Stimulated activated naive CD4-positive, alpha-beta T cell treated with Interleukin-2 at 50 U/mL for 16 hours (primary cell): ENCODE results near the gene LRRC8D.
"Not testable (repeated sequence)": the region's sequence is repeated elsewhere in the genome, so short reads cannot be mapped to it uniquely, and the experiment has no call there.

Source experiments
- DNase-seq: peaks from one replicate; lab custom pipeline; 2025; lab: John Stamatoyannopoulos, UW

Gene LRRC8D

GRCh38 chr1:89962024-89962741 is 141.4 kb downstream of the LRRC8D start:
- no peak for DNase-seq

- DNase-seq, result no peak
Measured at GRCh38 chr1:89962742-89963075, 141.9 kb downstream of the LRRC8D start.

GRCh38 chr1:89965193-89965768 is 144.4 kb downstream of the LRRC8D start:
- DNase-seq, result no peak

- no peak for DNase-seq
Measured at GRCh38 chr1:89966656-89967055, 145.8 kb downstream of the LRRC8D start.

GRCh38 chr1:89971600-89971999 is 150.8 kb downstream of the LRRC8D start:
- DNase-seq, result no peak

GRCh38 chr1:89972024-89972423 is 151.2 kb downstream of the LRRC8D start:
- no peak for DNase-seq

- no peak for DNase-seq
Measured at GRCh38 chr1:89973471-89974127, 152.8 kb downstream of the LRRC8D start.

- DNase-seq, result no peak
Measured at GRCh38 chr1:89974256-89974655, 153.4 kb downstream of the LRRC8D start.

- no peak for DNase-seq
Measured at GRCh38 chr1:89974696-89975470, 154.1 kb downstream of the LRRC8D start.

GRCh38 chr1:89975540-89976125 is 154.8 kb downstream of the LRRC8D start:
- no peak for DNase-seq

- no peak for DNase-seq
Measured at GRCh38 chr1:89978755-89979154, 157.9 kb downstream of the LRRC8D start.

- no peak for DNase-seq
Measured at GRCh38 chr1:89980605-89981004, 159.8 kb downstream of the LRRC8D start.

GRCh38 chr1:89982846-89983245 is 162.0 kb downstream of the LRRC8D start:
- not testable (repeated sequence) for DNase-seq

GRCh38 chr1:89984564-89985116 is 163.8 kb downstream of the LRRC8D start:
- not testable (repeated sequence) for DNase-seq

- DNase-seq, result no peak
Measured at GRCh38 chr1:89986020-89986419, 165.2 kb downstream of the LRRC8D start.
